HPDE6-E6E7 (cell line): ENCODE results near the gene FFAR3.
"Not testable (repeated sequence)": the region's sequence is repeated elsewhere in the genome, so short reads cannot be mapped to it uniquely, and the experiment has no call there.

Experiments used
- DNase-seq: peaks from one replicate; pipeline ENCODE4 v3.0.0; 2011; ENCODE audit warnings: missing footprints; ENCODE audit errors: extremely low spot score

FFAR3 gene

DNA sequence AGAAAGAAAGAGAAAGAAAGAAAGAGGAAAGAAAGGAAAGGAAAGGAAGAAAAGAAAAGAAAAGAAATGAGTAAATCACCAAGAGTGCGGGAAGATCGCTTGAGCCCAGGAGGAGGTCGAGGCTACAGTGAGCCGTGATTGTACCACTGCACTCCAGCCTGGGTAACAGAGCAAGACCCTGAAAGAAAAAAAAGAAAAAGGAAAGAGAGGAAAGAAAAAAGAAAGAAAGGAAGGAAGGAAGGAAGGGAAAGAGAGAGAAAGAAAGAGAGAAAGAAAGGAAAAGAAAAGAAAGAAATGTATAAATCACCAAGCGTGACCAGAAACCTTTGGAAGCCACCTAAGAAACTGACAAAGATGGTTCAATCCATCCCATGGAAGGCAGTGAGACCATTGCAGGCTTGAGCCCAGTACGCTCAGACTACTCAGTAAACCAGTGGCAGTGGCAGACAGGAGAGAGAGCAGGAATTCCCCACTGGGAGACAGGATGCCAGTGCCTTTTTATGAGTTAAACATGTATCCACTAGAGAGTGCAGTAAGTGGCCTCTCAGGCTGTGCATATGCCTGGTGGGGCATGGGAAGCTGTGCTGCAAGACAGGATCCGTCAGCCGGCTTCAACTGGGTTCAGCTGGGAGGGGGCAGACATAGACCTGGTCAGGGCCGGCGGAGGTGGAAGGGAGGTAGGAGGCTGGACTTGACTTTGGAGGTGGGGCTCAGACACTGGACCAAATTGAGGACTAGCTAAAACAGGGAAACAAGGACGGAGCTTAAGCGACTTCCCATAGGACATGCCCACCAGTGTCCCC, 17.4 kb downstream of the FFAR3 start:
- DNase-seq: no peak

DNA sequence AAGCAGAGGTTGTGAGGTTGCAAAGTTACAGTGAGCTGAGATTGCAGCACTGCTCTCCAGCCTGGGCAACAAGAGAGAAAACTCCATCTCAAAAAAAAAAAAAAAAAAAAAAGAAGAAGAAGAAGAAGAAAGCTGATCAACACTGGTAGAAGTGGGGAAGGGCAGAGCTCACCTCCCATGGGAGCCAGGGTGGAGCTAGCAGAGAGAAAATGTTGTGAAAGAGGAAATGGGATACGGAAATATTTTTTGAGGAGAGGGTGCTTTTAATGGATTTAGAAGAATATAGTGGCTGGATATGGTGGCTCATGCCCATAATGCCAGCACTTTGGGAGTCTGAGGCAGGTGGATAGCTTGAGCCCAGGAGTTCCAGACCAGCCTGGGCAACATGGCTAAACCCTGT, 19.4 kb downstream of the FFAR3 start:
- no peak for DNase-seq

DNA sequence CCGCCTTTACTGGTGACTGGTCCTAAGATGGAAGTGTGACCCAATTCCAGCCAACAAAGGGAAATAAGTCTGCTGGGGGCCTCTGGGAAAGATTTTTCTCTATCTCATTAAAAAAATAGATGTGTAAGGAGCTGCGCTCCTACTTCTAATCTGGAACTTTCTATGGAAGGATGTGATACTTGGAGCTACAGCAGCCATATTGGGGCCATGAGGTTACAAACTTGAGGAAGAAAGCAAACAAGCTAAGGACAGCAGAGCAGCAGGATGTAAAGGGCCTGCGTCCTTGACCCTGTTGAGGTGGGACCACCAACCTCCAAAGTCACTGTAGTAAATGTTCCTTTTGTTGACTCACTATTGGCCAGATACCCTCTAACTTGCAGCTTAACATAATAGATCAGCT, 20.1 kb downstream of the FFAR3 start:
- no peak for DNase-seq

DNA sequence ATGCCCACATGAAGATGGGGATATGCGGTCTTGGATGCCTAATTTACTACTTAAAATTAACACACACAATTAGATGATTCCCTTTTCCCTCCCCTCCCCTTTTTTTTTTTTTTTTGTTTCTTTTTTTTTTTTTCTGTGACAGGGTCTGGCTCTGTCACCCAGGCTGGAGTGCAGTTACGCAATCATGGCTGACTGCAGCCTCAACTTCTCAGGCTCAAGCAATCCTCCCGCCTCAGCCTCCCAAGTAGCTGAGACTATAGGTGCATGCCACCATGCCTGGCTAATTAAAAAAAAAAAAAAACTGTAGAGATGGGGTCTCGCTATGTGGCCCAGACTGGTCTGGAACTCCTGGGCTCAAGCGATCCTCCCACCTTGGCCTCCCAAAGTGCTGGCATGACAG, 21.3 kb downstream of the FFAR3 start:
- DNase-seq: not testable (repeated sequence)

DNA sequence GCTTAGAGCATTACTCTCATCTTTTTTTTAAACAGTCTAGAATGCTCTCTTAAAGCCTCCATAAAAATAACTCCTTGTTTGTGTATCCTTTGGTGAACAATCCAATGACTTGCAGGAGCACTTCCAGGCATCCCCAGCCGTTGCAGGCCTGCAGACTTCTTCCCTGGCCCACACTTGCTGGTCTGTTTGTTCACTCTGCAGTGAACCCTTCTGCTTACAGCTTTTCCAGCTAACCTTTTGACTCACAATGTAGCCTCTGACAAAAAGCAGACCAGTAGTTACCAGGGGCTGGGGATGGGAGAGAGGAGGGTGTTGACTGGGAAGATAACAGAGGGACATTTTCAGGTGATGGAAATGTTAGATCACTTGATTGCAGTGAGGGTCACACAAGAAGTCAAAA, 21.7 kb downstream of the FFAR3 start:
- DNase-seq: no peak

DNA sequence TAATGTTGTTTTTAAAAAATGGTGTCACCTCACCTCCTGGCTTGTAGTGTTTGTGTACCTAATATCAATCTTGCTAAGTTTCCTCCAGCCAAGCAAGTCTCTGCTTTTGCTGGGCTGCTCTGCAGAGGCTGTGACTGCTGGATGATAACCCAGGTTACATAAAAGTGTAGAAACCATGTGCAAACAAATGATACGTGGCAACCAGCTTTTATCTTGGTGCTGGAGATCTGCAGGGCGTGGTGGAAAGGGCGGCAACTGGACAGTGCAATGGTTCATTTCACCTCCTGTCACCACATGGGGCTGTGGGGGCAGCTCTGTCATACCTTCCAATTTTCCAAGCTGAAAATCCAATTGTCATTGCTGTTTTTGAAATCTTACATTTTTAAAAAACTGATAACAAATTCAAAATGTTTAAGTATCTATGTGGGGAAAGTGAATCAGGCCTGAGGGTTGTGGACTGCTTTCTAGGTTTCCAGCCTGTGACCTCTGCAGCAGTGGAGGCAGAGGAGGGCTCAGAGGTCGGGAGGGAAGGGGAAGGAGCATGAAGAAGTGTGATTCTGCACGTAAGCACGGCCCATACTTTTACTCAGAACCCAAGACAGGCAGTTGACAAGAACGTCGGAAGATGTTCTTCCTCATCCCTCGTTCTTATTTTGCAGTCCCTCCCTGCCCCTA, 22.3 kb downstream of the FFAR3 start:
- DNase-seq: no peak

DNA sequence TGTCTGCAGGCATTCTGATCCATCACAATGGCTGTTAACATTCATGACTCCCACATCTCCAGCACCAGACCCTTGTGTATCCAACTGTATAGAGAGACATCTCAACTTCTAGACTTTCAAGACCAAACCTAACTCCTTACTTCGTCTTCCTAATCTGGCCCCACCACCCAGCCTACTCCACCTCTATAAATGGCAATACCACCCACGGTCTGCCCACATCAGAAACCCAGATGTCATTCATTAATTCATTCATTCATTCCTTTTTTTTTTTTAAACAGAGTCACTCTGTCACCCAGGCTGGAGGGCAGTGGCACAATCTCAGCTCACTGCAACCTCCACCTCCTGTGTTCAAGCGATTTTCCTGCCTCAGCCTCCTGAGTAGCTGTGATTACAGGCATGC, 23.1 kb downstream of the FFAR3 start:
- DNase-seq: no peak

DNA sequence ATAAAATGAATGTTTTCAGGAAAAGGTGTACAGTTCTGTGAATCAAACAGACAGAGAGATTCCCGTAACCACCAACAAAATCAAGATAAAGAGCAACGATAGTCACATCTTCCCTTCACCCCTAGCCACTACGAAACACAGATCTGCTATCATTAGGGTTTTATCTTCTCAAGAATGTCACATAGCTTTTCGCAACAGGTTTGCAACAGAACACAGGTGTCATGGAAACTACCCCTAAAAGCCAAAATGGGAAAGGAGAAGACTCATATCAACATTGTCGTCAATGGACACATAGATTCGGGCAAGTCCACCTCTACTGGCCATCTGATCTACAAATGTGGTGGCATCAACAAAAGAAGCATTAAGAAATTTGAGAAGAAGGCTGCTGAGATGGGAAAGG, 23.7 kb downstream of the FFAR3 start:
- DNase-seq: no peak

DNA sequence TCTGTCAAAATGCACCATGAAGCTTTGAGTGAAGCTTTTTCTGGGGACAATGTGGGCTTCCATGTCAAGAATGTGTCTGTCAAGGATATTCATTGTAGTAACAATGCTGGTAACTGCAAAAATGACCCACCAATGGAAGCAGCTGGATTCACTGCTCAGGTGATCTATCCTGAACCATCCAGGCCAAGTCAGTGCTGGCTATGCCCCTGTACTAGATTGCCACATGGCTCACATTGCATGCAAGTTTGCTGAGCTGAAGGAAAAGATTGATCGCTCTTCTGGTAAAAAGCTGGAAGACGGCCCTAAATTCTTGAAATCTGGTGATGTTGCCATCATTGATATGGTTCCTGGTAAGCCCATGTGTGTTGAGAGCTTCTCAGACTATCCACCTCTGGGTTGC, 25.3 kb downstream of the FFAR3 start:
- no peak for DNase-seq

DNA sequence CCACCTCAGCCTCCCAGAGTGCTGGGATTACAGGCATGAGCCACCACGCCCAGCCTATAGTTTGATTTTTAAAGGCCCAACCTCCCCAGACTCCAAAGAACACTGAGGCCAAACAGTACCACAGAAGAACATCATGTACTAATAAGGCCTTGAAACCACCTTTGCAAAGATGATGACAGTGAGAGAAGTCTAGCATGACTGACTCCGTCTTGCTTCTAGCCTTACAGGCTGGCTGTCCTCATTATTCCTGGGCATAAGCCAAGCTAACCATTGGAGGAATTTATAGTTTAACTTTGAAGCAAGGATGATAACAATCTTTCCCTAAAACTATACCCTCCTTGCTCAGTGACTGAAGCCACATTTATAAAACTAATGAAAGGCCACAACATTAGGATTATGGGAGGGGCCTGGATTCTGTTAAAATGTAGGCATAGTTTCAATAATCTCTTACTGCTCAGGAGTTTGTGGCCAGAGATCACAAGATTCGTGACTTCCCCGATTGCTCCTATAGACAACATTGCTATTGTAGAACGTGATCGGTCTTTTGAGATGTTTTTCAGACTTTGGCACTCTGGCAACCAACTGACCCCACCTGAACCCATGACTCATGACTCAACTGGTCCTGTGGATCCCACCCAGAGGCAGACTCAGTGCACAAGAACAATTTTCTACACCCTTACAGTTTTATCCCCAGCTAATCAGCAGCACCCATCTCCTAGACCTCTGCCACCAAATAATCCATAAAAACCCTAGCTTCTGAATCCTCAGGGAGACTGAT, 30.2 kb downstream of the FFAR3 start:
- DNase-seq: no peak

DNA sequence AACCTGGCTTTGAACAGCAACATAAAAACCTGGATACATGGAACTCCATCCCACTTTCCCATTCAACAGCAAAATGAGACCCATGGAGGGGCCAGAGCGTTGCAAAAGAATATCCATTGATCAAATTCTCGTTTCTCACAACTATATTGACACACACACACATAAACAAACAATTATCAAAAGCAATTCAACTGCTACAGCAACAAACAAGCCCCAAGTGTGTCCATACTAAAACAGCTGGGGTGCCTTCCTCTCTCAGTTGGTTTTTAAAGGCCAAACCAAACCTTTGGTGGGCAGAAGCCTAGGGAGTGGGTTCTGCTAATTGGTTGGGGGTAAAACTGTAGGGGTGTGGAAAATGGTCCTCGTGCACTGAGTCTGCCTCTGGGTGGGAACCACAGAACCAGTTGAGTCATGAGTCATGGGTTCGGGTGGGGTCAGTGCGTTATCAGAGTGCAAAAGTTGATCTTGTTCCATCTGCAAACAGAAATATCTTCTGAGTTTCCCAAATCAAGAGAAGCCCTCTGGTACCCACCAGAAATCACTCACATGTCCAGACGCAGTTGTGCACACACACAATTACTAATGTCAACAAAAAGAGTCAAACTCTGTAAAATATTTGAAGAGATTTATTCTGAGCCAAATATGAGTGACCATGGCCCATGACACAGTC, 31.1 kb downstream of the FFAR3 start:
- no peak for DNase-seq

DNA sequence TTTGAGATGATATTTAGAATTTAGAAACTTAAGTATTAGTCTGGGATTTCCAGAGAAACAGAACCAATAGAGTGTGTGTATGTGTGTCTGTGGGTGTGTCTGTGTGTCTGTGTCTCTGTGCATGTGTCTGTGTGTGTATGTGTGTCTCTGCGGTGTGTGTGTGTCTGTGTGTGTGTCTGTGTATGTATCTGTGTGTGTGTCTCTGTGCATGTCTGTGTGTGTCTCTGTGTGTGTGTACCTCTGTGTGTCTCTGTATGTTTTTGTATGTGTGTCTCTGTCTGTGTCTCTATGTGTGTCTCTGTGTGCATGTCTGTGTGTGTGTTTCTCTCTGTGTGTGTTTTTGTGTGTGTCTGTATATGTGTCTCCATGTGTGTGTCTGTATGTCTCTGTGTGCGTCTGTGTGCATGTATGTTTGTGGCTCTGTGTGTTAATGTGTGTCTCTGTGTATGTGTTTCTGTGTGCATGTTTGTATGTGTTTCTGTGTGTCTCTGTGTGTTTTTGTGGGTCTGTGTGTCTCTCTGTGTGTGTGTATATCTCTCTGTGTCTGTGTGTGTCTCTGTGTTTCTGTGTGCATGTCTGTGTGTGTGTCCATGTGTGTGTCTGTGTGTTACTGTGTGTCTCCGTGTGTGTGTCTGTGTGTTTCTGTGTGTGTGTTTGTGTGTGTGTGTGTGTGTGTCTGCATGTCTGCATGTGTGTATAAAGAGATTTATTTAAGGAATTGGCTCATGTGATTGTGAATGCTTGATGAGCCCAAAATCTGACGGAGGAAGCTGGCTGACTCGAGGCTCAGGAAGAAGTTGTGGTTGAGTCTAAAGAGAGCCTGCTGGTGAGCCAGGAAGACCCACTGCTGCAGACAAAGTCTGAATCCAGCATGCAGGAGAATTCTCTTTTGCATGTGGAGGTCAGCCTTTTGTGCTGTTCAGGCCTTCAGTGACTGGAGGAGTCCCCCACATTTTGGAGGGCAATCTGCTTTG, 34.8 kb downstream of the FFAR3 start:
- DNase-seq: no peak

DNA sequence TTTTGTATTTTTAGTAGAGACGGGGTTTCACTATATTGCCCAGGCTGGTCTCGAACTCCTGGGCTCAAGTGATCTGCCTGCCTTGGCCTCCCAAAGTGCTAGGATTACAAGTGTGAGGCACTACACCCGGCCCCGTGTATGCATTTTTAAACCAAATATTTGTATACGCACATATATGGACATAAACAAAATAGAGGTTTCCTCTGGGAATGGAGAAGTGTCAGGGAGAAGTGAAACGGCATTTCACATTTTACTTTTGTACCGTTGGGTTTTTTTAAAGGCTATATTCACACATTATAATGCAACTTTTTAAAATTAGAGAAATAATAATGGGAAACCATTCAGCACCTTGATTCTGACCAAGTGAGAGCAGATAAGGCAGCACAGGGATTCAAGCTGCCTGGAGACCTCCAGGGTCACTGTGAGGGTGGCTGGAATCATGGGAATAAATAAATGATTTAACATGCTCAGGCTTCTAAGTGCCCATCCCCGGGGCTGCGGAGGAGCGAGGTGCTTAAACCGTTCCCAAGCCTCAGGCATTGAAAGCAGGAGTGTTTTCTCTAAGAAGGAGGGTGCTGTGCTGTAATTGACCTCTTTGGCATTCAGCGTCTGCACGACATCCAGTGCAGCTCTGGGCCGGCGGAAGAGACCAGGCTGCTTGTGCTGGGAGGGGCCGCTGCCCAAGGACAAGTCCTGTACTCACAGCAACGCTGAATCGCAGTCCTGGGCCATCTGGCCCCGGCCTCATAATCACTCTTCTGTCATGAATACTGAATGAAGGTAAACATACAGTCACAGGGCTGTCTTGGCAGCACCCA, 37.3 kb downstream of the FFAR3 start:
- no peak for DNase-seq

DNA sequence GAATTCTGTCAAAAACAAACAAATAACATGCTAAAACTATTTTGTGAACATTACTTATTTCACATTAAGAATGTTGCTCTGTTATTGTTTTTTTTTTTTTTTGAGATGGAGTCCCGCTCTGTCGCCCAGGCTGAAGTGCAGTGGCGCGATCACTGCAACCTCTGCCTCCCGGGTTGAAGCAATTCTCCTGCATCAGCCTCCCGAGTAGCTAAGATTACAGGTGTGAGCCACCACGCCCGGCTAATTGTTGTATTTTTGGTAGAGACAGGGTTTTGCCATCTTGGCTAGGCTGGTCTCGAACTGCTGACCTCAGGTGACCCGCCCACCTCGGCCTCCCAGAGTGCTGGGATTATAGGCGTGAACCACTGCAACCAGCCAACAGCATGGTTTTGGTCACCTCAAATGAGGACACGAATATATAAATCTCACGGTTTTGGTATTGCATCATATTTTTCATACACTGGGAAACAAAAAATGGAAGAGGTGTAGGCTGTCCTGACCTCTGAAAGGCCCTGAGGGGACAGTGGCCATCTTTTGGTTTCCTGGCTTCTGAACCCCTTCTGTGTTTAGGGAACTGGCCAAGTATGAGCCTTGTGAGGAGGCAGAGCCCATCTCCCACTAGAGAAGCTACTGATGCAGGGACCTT, 38.1 kb downstream of the FFAR3 start:
- DNase-seq: no peak

DNA sequence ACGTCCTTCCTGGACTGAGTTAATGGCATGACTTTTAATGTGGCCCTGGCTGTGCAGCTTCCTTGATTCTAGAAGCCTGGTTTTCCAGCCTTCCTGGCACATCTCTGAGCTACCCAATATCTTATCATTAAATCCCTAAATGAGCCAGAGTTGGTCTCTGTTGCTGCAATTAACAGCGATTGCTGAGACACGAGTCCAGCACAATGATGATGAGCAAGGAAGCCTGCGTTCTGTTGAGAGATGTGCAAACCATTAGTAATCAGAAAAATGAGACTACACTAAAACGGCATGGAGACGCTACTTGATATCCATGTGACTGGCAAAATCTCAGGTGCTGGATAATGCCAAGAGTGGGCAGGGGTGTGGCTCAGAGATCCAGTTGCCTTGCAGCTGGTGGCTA, 38.8 kb downstream of the FFAR3 start:
- DNase-seq: no peak

DNA sequence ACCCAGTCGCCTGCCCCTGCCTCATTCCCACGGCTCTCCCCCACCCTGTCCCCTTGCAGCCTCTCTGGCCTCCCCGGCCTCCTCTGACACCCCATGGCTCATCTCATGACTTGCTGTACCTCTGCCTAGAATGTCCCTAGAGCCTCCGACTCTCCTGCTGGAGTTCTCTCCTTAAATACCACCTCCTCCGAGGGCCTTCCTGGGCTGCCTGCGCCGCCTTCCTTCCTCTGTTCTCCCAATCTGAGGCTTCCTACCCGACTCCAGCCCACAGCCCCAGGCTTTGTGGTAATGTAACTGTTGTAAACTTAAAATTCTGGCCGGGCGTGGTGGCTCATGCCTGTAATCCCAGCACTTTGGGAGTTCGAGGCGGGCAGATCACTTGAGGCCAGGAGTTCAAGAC, 40.3 kb downstream of the FFAR3 start:
- DNase-seq: no peak

DNA sequence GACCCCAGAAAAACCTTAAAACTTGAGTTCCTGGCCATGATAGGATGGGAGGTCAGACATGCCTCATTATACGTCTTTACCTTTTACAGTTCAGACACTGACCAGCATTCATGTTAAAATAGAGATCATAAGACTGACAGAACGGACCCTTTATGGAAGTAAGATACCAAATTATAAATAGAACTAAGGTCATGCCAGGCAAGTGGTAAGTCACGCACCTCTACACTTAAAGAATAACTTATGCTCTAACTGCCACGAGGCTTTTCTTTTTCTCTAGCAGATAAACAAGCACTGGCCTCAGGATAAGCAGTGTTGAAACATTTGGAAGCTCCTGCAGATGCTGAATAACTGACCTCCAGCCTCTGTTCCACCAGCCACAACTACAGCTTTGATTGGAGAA, 41.0 kb downstream of the FFAR3 start:
- DNase-seq: no peak

DNA sequence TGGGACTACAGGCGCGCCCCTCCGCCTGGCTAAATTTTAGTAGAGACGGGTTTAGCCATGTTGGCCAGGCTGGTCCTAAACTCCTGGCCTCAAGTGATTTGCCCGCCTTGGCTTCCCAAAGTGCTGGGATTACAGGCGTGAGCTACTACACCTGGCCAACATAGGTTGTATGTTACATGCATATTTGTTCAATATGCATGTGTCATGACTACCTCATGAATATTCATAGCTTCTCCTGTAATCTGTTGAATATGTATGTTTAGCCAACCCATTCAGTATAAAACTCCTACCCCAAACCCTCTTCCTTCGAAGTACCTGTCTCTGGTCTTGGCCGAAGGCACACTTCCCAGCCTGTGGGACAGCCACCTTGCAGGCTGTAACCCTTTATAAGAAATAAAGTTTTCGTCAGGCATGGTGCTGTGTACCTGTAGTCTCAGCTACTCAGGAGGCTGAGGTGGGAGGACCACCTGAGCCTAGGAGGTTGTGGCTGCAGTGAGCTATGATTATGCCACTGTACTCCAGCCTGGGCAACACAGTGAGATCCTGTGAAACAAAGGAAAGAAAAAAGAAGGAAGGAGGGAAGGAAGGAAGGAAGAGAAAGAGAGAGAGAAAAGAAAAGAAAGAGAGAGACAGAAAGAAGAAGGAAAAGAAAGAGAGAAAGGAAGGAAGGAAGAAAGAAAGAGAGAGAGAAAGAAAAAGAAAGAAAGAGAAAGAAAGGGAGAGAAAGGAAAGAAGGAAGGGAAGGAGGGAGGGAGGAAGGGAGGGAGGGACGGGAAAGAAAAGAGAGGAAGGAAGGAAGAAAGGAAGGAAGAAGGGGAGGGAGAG, 41.9 kb downstream of the FFAR3 start:
- DNase-seq: no peak

DNA sequence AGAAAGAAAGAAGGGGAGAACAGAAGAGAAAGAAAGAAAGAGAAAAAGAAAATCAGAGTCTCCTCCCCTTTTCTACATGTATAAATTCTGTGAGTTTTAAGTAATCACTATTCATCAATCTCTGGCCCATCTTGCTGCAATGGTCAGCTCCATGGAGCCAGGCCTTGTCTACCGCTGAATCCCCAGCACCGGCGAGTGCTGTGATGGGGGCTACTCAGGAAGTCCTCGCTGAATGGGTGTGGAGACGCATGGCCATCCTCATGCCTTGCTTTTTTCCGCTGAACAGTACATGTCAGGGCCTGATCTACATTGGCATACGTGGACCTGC, 42.5 kb downstream of the FFAR3 start:
- DNase-seq: no peak
